Measurements from ENCODE around the gene SYCP2L. TPM values are rescaled to one million over a fixed set of nuclear protein-coding genes. Genes with fewer than 3 reads are reported as not detected.
"Not testable (repeated sequence)": the region's sequence is repeated elsewhere in the genome, so short reads cannot be mapped to it uniquely, and the experiment has no call there.

Gene SYCP2L
- total RNA-seq, 4 donors from 2014 or later: 0.95 TPM; not detected in 3

DNA sequence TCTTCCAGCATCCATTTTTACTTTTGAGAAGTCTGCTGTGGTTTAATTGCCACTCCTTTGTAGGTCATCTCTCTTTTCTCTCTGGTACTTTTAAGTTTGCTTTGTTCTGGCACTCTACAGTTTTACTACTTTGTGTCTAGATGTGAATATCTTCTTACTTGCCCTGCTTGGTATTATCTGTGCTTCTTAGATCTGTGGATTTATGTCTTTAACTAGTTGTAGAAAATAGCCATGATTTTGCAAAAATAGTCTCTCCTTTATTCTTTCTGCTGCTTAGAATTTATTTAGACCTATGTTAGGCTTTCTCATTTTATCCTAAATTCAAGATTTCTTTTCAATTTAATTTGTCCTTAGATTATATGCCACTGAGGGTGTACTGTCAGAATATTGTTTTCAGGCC is 43.3 kb upstream of the SYCP2L start:
- in situ Hi-C loops (cut with MboI; ENCODE audit: low pct_ligation_motif_present in 1 of 4, low pct_unique_long_range_greater_than_20kb in 1 of 4, low sequenced_read_pairs in 3 of 4): no loop called here
- H3K27me3 ChIP-seq: peaks cover 13% of the 10 kb centered on the region
- intact Hi-C loops (cut with DNase I; ENCODE audit: low total_unique reads): no loop called here
- no peaks in the 10 kb centered on the region for H3K36me3 ChIP-seq
- TF ChIP-seq POLR2AphosphoS5 (IDR thresholded peaks at IDR 0.05) (no peak), CTCF (IDR thresholded peaks at IDR 0.05) (no peak), POLR2A (IDR thresholded peaks at IDR 0.05) (no peak), EP300 (IDR thresholded peaks at IDR 0.05; ENCODE audit: low read depth) (no peak)
- no peak for DNase-seq
- H3K4me1 ChIP-seq: peaks cover 0 to 4% (median 3%) of the 10 kb centered on the region in 4 donors
- no peaks in the 10 kb centered on the region for H3K9me3 ChIP-seq
- H3K4me3 ChIP-seq: no peak overlapping the region
- H3K27ac ChIP-seq: no peak overlapping the region

- Histone ChIP-seq H3K27me3 (no peaks in the 10 kb centered on the region), H3K9me3 (no peaks in the 10 kb centered on the region), H3K27ac (no peak overlapping the region), H3K36me3 (no peaks in the 10 kb centered on the region), H3K4me1 (no peaks in the 10 kb centered on the region), H3K4me3 (no peak overlapping the region)
- TF ChIP-seq CTCF (IDR thresholded peaks at IDR 0.05) (peak in 2 of 5 experiments; percentile 8 to 16), POLR2AphosphoS5 (IDR thresholded peaks at IDR 0.05) (no peak)
- in situ Hi-C loops (cut with MboI; ENCODE audit: low pct_ligation_motif_present in 1 of 4, low pct_unique_long_range_greater_than_20kb in 1 of 4, low sequenced_read_pairs in 3 of 4) (no loop called here), intact Hi-C loops (cut with DNase I; ENCODE audit: low total_unique reads) (no loop called here)
- 73 to 86% methylated on average over 3 of the region's 3 CpGs for WGBS, 2 donors (ENCODE audit: low coverage in 1 of 2)
- DNase-seq: no peak
Measured at GRCh38 chr6:10847684-10848083, 39.2 kb upstream of the SYCP2L start.

- intact Hi-C loops (cut with DNase I; ENCODE audit: low total_unique reads) (no loop called here), in situ Hi-C loops (cut with MboI; ENCODE audit: low pct_ligation_motif_present in 1 of 4, low pct_unique_long_range_greater_than_20kb in 1 of 4, low sequenced_read_pairs in 3 of 4) (no loop called here)
- TF ChIP-seq POLR2A (IDR thresholded peaks at IDR 0.05): no peak
- 64 to 91% methylated on average over 2 to 4 of the region's 4 CpGs for WGBS, 2 donors (ENCODE audit: low coverage in 1 of 2)
- no peak overlapping the region for H3K27ac ChIP-seq
- no peak for DNase-seq
- H3K36me3 ChIP-seq: no peaks in the 10 kb centered on the region
- H3K27me3 ChIP-seq: no peaks in the 10 kb centered on the region
- H3K9me3 ChIP-seq: peaks cover 0 to 6% of the 10 kb centered on the region in 2 donors
- H3K4me3 ChIP-seq: no peak overlapping the region
- no peaks in the 10 kb centered on the region for H3K4me1 ChIP-seq
Measured at GRCh38 chr6:10849901-10850300, 37.0 kb upstream of the SYCP2L start.

GRCh38 chr6:10850728-10851127 is 36.1 kb upstream of the SYCP2L start:
- TF ChIP-seq POLR2A (IDR thresholded peaks at IDR 0.05): no peak
- no peak for TF ChIP-seq CTCF (IDR thresholded peaks at IDR 0.05)
- no peak for TF ChIP-seq EP300 (IDR thresholded peaks at IDR 0.05; ENCODE audit: low read depth)
- no peak for TF ChIP-seq POLR2AphosphoS5 (IDR thresholded peaks at IDR 0.05)
- 50 to 51% methylated on average over 3 to 7 of the region's 7 CpGs for WGBS, 2 donors (ENCODE audit: low coverage in 1 of 2)
- Histone ChIP-seq H3K4me3 (no peak overlapping the region), H3K27me3 (no peaks in the 10 kb centered on the region), H3K36me3 (no peaks in the 10 kb centered on the region), H3K9me3 (peaks cover 0 to 6% of the 10 kb centered on the region in 2 donors), H3K4me1 (no peaks in the 10 kb centered on the region), H3K27ac (no peak overlapping the region)
- intact Hi-C loops (cut with DNase I; ENCODE audit: low total_unique reads) (no loop called here), in situ Hi-C loops (cut with MboI; ENCODE audit: low pct_ligation_motif_present in 1 of 4, low pct_unique_long_range_greater_than_20kb in 1 of 4, low sequenced_read_pairs in 3 of 4) (no loop called here)
- no peak for DNase-seq

- no peak for DNase-seq
- intact Hi-C loops (cut with DNase I; ENCODE audit: low total_unique reads): no loop called here
Measured at GRCh38 chr6:10852361-10852960, 34.4 kb upstream of the SYCP2L start.

DNA sequence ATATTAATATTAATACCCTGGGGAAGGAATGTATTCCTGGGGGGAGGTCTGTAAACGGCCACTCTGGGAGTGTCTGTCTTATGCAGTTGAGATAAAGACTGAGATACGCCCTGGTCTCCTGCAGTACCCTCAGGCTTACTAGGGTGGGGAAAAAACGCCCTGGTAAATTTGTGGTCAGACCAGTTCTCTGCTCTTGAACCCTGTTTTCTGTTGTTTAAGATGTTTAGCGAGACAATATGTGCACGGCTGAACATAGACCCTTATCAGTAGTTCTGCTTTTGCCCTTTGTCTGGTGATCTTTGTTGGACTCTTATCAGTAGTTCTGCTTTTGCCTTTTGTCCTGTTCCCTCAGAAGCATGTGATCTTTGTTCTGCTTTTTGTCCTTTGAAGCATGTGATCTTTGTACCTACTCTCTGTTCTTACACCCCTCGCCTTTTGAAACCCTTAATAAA is 33.0 kb upstream of the SYCP2L start:
- H3K4me1 ChIP-seq; H3K36me3 ChIP-seq; H3K4me3 ChIP-seq; intact Hi-C loops (cut with DNase I; ENCODE audit: low total_unique reads); H3K27me3 ChIP-seq; DNase-seq; H3K9me3 ChIP-seq; H3K27ac ChIP-seq; in situ Hi-C loops (cut with MboI; ENCODE audit: low pct_ligation_motif_present in 1 of 4, low pct_unique_long_range_greater_than_20kb in 1 of 4, low sequenced_read_pairs in 3 of 4): not testable (repeated sequence)
- WGBS, 2 donors (ENCODE audit: low coverage in 1 of 2): 37 to 69% methylated on average over 3 to 6 of the region's 6 CpGs

More at GRCh38 chr6:10852361-10852960, 34.4 kb upstream of the SYCP2L start:
- no peaks in the 10 kb centered on the region for H3K36me3 ChIP-seq
- 62% methylated on average over 5 to 11 of the region's 11 CpGs for WGBS, 2 donors (ENCODE audit: low coverage in 1 of 2)
- no peak overlapping the region for H3K4me3 ChIP-seq
- in situ Hi-C loops (cut with MboI; ENCODE audit: low pct_ligation_motif_present in 1 of 4, low pct_unique_long_range_greater_than_20kb in 1 of 4, low sequenced_read_pairs in 3 of 4): no loop called here
- peaks cover 0 to 6% of the 10 kb centered on the region in 2 donors for H3K9me3 ChIP-seq
- no peaks in the 10 kb centered on the region for H3K4me1 ChIP-seq
- TF ChIP-seq POLR2A (IDR thresholded peaks at IDR 0.05) (no peak), EP300 (IDR thresholded peaks at IDR 0.05; ENCODE audit: low read depth) (no peak), POLR2AphosphoS5 (IDR thresholded peaks at IDR 0.05) (no peak), CTCF (IDR thresholded peaks at IDR 0.05) (no peak)
- H3K27ac ChIP-seq: no peak overlapping the region
- H3K27me3 ChIP-seq: no peaks in the 10 kb centered on the region

Measured in transverse colon (tissue), 4 donors.